ENCODE measurements around the gene ARSG. TPM values are rescaled to one million over a fixed set of nuclear protein-coding genes. Genes with fewer than 3 reads are reported as not detected.

The ARSG gene
- total RNA-seq, 1 experiment from 2014 or later: 6.1 TPM

DNA sequence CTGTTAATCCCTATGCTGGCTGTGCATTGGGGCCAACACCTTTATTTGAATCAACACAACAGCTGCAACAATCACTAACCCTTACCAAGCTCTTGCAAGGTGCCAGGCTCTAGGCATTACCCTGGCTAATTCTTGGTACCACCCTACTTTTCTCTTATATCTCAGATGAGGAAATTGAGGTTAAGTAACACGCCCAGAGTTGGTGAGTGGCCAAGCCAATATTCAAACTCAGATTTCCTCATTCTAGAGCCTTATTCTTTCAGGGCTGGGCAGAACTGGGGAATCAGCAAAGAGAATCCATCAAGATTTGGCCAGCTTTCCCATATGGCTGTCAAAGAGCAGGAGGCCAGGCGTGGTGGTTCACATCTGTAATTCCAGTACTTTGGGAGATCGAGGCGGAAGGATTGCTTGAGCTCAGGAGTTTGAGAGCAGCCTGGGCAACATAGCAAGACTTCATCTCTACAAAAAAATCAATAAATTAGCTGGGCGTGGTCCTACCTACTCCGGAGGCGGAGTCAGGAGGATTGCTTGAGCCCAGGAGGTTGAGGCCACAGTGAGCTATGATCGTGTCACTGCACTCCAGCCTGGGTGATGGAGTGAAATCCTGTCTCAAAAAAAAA is 23.7 kb downstream of the ARSG start:
- no peak for DNase-seq
- POLR2A ChIA-PET: no interaction called here
- H3K36me3 Mint-ChIP-seq (ENCODE audit: insufficient read depth, unreplicated experiment): no peaks in the 10 kb centered on the region

DNA sequence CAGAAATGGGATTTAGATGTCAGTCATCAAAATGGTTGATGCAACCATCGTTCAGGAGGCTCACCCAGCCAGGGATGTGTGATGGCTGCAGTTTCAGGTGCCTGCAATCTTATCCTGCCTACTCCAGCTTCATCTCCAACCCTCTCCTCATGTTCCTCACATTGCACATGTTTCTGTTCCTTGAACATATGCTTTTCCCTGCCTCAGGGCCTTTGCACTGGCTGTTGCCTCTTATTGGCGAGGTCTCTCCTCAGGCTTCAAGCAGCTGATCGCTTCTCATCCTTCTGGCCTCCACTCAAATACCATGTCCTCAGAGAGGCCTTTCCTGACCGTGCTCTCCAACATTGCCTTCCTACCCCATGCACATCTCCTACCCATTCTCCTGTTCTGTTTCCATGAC is 24.6 kb downstream of the ARSG start:
- Histone ChIP-seq H3K9me3 (no peaks in the 10 kb centered on the region), H3K4me1 (no peaks in the 10 kb centered on the region), H3K36me3 (ENCODE audit: control insufficient read depth, insufficient read depth, low read length) (no peaks in the 10 kb centered on the region), H3K27me3 (replicated peaks; ENCODE audit: control insufficient read depth, insufficient read depth, low read length) (no peaks in the 10 kb centered on the region), H3K4me3 (ENCODE audit: low read depth, low read length) (no peak overlapping the region)
- H3K36me3 Mint-ChIP-seq (ENCODE audit: insufficient read depth, unreplicated experiment): no peaks in the 10 kb centered on the region
- H3K27me3 Mint-ChIP-seq (ENCODE audit: insufficient read depth, unreplicated experiment): peaks cover 3% of the 10 kb centered on the region
- no peak overlapping the region for H3K27ac Mint-ChIP-seq (ENCODE audit: unreplicated experiment)
- intact Hi-C loops (cut with micrococcal nuclease; ENCODE audit: unreplicated experiment): no loop called here
- TF ChIP-seq, protein P1, sequence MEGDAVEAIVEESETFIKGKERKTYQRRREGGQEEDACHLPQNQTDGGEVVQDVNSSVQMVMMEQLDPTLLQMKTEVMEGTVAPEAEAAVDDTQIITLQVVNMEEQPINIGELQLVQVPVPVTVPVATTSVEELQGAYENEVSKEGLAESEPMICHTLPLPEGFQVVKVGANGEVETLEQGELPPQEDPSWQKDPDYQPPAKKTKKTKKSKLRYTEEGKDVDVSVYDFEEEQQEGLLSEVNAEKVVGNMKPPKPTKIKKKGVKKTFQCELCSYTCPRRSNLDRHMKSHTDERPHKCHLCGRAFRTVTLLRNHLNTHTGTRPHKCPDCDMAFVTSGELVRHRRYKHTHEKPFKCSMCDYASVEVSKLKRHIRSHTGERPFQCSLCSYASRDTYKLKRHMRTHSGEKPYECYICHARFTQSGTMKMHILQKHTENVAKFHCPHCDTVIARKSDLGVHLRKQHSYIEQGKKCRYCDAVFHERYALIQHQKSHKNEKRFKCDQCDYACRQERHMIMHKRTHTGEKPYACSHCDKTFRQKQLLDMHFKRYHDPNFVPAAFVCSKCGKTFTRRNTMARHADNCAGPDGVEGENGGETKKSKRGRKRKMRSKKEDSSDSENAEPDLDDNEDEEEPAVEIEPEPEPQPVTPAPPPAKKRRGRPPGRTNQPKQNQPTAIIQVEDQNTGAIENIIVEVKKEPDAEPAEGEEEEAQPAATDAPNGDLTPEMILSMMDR (IDR thresholded peaks at IDR 0.05; ENCODE audit: insufficient read depth in 1 of 2, low read depth in 1 of 2, low read length in 1 of 2, severe bottlenecking in 1 of 2, unreplicated experiment in 1 of 2): no peak
- peaks cover 11% of the 10 kb centered on the region for H3K4me1 Mint-ChIP-seq (ENCODE audit: low read depth, unreplicated experiment)
- H3K4me3 Mint-ChIP-seq (ENCODE audit: unreplicated experiment): no peak overlapping the region
- CTCF ChIA-PET: no interaction called here
- DNase-seq: no peak
- BruUV-seq (replicated peaks): no TSS peak
- H3K9me3 Mint-ChIP-seq (ENCODE audit: unreplicated experiment): no peaks in the 10 kb centered on the region
- POLR2A ChIA-PET: no interaction called here

More for the DNA sequence above, 23.7 kb downstream of the ARSG start:
- Histone ChIP-seq H3K9me3 (no peaks in the 10 kb centered on the region), H3K4me3 (ENCODE audit: low read depth, low read length) (no peak overlapping the region), H3K4me1 (no peaks in the 10 kb centered on the region), H3K36me3 (ENCODE audit: control insufficient read depth, insufficient read depth, low read length) (no peaks in the 10 kb centered on the region), H3K27me3 (replicated peaks; ENCODE audit: control insufficient read depth, insufficient read depth, low read length) (no peaks in the 10 kb centered on the region)
- no peak overlapping the region for H3K4me3 Mint-ChIP-seq (ENCODE audit: unreplicated experiment)
- no peak overlapping the region for H3K27ac Mint-ChIP-seq (ENCODE audit: unreplicated experiment)
- peaks cover 11% of the 10 kb centered on the region for H3K4me1 Mint-ChIP-seq (ENCODE audit: low read depth, unreplicated experiment)
- CTCF ChIA-PET: no interaction called here
- intact Hi-C loops (cut with micrococcal nuclease; ENCODE audit: unreplicated experiment): no loop called here
- no TSS peak for BruUV-seq (replicated peaks)
- H3K27me3 Mint-ChIP-seq (ENCODE audit: insufficient read depth, unreplicated experiment): no peaks in the 10 kb centered on the region
- H3K9me3 Mint-ChIP-seq (ENCODE audit: unreplicated experiment): no peaks in the 10 kb centered on the region
- TF ChIP-seq, protein P1 (IDR thresholded peaks at IDR 0.05; ENCODE audit: insufficient read depth in 1 of 2, low read depth in 1 of 2, low read length in 1 of 2, severe bottlenecking in 1 of 2, unreplicated experiment in 1 of 2): no peak

DNA sequence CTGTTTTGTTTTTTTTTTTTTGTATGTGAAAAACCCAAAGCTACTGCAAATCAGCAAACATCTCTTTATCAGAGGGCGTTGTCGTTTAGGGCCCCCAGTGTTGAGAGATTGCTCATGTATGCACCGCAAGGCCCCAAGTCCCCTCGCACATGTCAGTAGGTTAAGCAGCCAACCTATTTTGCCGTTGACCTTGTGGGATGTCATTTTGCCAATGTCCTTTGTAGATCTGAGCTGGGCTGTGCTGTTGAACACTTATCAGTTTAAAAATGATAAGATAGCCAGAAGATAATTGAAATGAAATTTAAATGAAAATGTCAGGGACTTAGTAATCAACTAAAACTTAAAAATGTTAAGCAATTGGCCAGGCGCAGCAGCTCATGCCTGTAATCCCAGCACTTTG is 26.2 kb downstream of the ARSG start:
- Histone ChIP-seq H3K27me3 (replicated peaks; ENCODE audit: control insufficient read depth, insufficient read depth, low read length) (no peaks in the 10 kb centered on the region), H3K36me3 (ENCODE audit: control insufficient read depth, insufficient read depth, low read length) (no peaks in the 10 kb centered on the region), H3K9me3 (no peaks in the 10 kb centered on the region), H3K4me3 (ENCODE audit: low read depth, low read length) (no peak overlapping the region), H3K4me1 (no peaks in the 10 kb centered on the region)
- Mint-ChIP-seq H3K27me3 (ENCODE audit: insufficient read depth, unreplicated experiment) (peaks cover 4% of the 10 kb centered on the region), H3K4me1 (ENCODE audit: low read depth, unreplicated experiment) (peaks cover 11% of the 10 kb centered on the region), H3K4me3 (ENCODE audit: unreplicated experiment) (no peak overlapping the region), H3K9me3 (ENCODE audit: unreplicated experiment) (no peaks in the 10 kb centered on the region), H3K27ac (ENCODE audit: unreplicated experiment) (no peak overlapping the region), H3K36me3 (ENCODE audit: insufficient read depth, unreplicated experiment) (no peaks in the 10 kb centered on the region)
- ChIA-PET CTCF (interaction anchor here (0.6 kb wide), 1 partner anchor 81 kb away, joined by 6 read pairs; no protein-coding TSS in a partner anchor), POLR2A (interaction anchor here (0.6 kb wide), 1 partner anchor 1911 kb away, joined by 4 read pairs; no protein-coding TSS in a partner anchor)
- intact Hi-C loops (cut with micrococcal nuclease; ENCODE audit: unreplicated experiment): no loop called here
- DNase-seq: no peak
- TF ChIP-seq, protein P1 (IDR thresholded peaks at IDR 0.05; ENCODE audit: insufficient read depth in 1 of 2, low read depth in 1 of 2, low read length in 1 of 2, severe bottlenecking in 1 of 2, unreplicated experiment in 1 of 2): no peak
- no TSS peak for BruUV-seq (replicated peaks)

All from Caco-2 (cell line).